Mesodermal cell (in vitro differentiated cells): ENCODE results near the gene KDSR.

ENCODE experiments used
- H3K27ac ChIP-seq: 2 replicates; pipeline ENCODE4 v1.7.0; 2013; ENCODE audit warnings: mild to moderate bottlenecking, low read depth, low read length, moderate library complexity; ENCODE audit not compliant: severe bottlenecking
- H3K36me3 ChIP-seq: 2 replicates; pipeline ENCODE4 v1.7.1; 2013; ENCODE audit warnings: mild to moderate bottlenecking, low read length, moderate library complexity; ENCODE audit not compliant: control insufficient read depth, insufficient read depth
- H3K4me1 ChIP-seq: one replicate; pipeline ENCODE4 v1.7.1; 2013; ENCODE audit warnings: mild to moderate bottlenecking, low read length; ENCODE audit not compliant: insufficient read depth, control insufficient read depth, poor library complexity, severe bottlenecking
- H3K4me3 ChIP-seq: 2 replicates; pipeline ENCODE4 v1.7.0; 2013; ENCODE audit warnings: low read length, control low read depth, mild to moderate bottlenecking; ENCODE audit not compliant: insufficient read depth, poor library complexity, severe bottlenecking; ENCODE audit errors: extremely low read depth
- H3K9me3 ChIP-seq: 2 replicates; pipeline ENCODE4 v1.7.1; 2013; ENCODE audit warnings: mild to moderate bottlenecking, low read length, moderate library complexity; ENCODE audit not compliant: control insufficient read depth
- WGBS, 2 experiments: methylation state at CpG; one replicate each; pipeline ENCODE4 v1.1.5; 2013; ENCODE audit warnings: missing lambda C conversion rate in 2 of 2; ENCODE audit not compliant: insufficient coverage in 2 of 2; 5-methylcytosine and 5-hydroxymethylcytosine counted together

KDSR gene

GRCh38 chr18:63306249-63306648 is 60.8 kb downstream of the KDSR start:
- Histone ChIP-seq H3K4me3 (no peak overlapping the region), H3K9me3 (no peaks in the 10 kb centered on the region), H3K36me3 (no peaks in the 10 kb centered on the region), H3K27ac (no peak overlapping the region), H3K4me1 (peaks cover 14% of the 10 kb centered on the region)
- 83 to 91% methylated on average over 6 of the region's 6 CpGs for WGBS, 2 experiments

GRCh38 chr18:63303547-63303946 is 63.5 kb downstream of the KDSR start:
- no CpG with 5 or more reads among the region's 3 CpGs for WGBS, 2 experiments
- Histone ChIP-seq H3K4me1 (peaks cover 32% of the 10 kb centered on the region), H3K36me3 (no peaks in the 10 kb centered on the region), H3K9me3 (no peaks in the 10 kb centered on the region), H3K27ac (no peak overlapping the region), H3K4me3 (no peak overlapping the region)

- Histone ChIP-seq H3K4me3 (no peak overlapping the region), H3K9me3 (no peaks in the 10 kb centered on the region), H3K27ac (no peak overlapping the region), H3K36me3 (no peaks in the 10 kb centered on the region), H3K4me1 (peaks cover 36% of the 10 kb centered on the region)
- WGBS, 2 experiments, result 100% methylated on average over 3 of the region's 5 CpGs; no CpG with 5 or more reads in 1 of the 2 experiments
Observed at GRCh38 chr18:63302636-63303405, 64.2 kb downstream of the KDSR start.

- Histone ChIP-seq H3K27ac (no peak overlapping the region), H3K9me3 (no peaks in the 10 kb centered on the region), H3K36me3 (no peaks in the 10 kb centered on the region), H3K4me1 (peaks cover 32% of the 10 kb centered on the region), H3K4me3 (no peak overlapping the region)
- WGBS, 2 experiments, result 100% methylated on average over 1 of the region's 4 CpGs; no CpG with 5 or more reads in 1 of the 2 experiments
Observed at GRCh38 chr18:63302220-63302619, 64.8 kb downstream of the KDSR start.

GRCh38 chr18:63301434-63301833 is 65.6 kb downstream of the KDSR start:
- no peaks in the 10 kb centered on the region for H3K9me3 ChIP-seq
- no peak overlapping the region for H3K4me3 ChIP-seq

GRCh38 chr18:63299837-63300745 is 66.9 kb downstream of the KDSR start:
- Histone ChIP-seq H3K4me3 (no peak overlapping the region), H3K27ac (peak overlapping the region; percentile 20), H3K4me1 (peaks cover 28% of the 10 kb centered on the region), H3K9me3 (no peaks in the 10 kb centered on the region), H3K36me3 (no peaks in the 10 kb centered on the region)
- 86 to 92% methylated on average over 1 of the region's 5 CpGs for WGBS, 2 experiments

More at GRCh38 chr18:63301434-63301833, 65.6 kb downstream of the KDSR start:
- no peaks in the 10 kb centered on the region for H3K36me3 ChIP-seq
- no peak overlapping the region for H3K27ac ChIP-seq
- H3K4me1 ChIP-seq, result peaks cover 28% of the 10 kb centered on the region
- WGBS, 2 experiments, result 88 to 93% methylated on average over 6 to 8 of the region's 9 CpGs

- Histone ChIP-seq H3K36me3 (no peaks in the 10 kb centered on the region), H3K4me3 (no peak overlapping the region), H3K4me1 (peaks cover 28% of the 10 kb centered on the region), H3K27ac (peak overlapping the region; percentile 10), H3K9me3 (no peaks in the 10 kb centered on the region)
- WGBS, 2 experiments, result 74 to 88% methylated on average over 7 to 8 of the region's 9 CpGs
Observed at GRCh38 chr18:63298400-63299365, 68.3 kb downstream of the KDSR start.

- no peaks in the 10 kb centered on the region for H3K36me3 ChIP-seq
- WGBS, 2 experiments, result 78 to 82% methylated on average over 12 to 14 of the region's 16 CpGs
- no peak overlapping the region for H3K27ac ChIP-seq
- H3K4me3 ChIP-seq, result no peak overlapping the region
- H3K9me3 ChIP-seq, result no peaks in the 10 kb centered on the region
- peaks cover 27% of the 10 kb centered on the region for H3K4me1 ChIP-seq
Observed at GRCh38 chr18:63297687-63298399, 69.2 kb downstream of the KDSR start.

GRCh38 chr18:63293935-63294334 is 73.1 kb downstream of the KDSR start:
- Histone ChIP-seq H3K9me3 (no peaks in the 10 kb centered on the region), H3K4me1 (peaks cover 9% of the 10 kb centered on the region), H3K27ac (no peak overlapping the region), H3K36me3 (no peaks in the 10 kb centered on the region), H3K4me3 (no peak overlapping the region)
- 90 to 93% methylated on average over 2 of the region's 4 CpGs for WGBS, 2 experiments
